Astrocyte (in vitro differentiated cells and primary cell): ENCODE results near the gene MTMR12.

ENCODE experiments used
- CTCF ChIP-seq: IDR thresholded peaks from 2 replicates; pipeline ENCODE4 v1.5.1; 2011; ENCODE audit warnings: low read depth, mild to moderate bottlenecking, inconsistent platforms, low read length, moderate library complexity; ENCODE audit not compliant: insufficient read depth
- EZH2 ChIP-seq: IDR thresholded peaks from 2 replicates; pipeline ENCODE4 v1.6.1; 2012; ENCODE audit warnings: mild to moderate bottlenecking, low read length, inconsistent platforms; ENCODE audit not compliant: insufficient read depth

GRCh38 chr5:32254881-32255539 lies 57.7 kb downstream of the MTMR12 start:
- no peak for TF ChIP-seq CTCF
- no peak for TF ChIP-seq EZH2
